GM12878 (cell line): ENCODE data around the gene TRMT1. TPM values are rescaled to one million over a fixed set of nuclear protein-coding genes. Genes with fewer than 3 reads are reported as not detected.

ENCODE experiments used
- ATAC-seq: fragments of 200-7000 bp; cut with Tn5 transposase; 3 replicates; pipeline ENCODE4 v1.9.1; 2020; ENCODE audit warnings: mild to moderate bottlenecking, moderate library complexity
- BruUV-seq: library from RNA; stranded (reverse); fragments of 400-500 nt; replicated peaks from 2 replicates; lab custom pipeline; 2021; lab: Mats Ljungman, UMichigan
- CTCF ChIA-PET: fragments of 300-600 bp; sonication (Branson Sonifier 250); formaldehyde crosslinking; extraction: SDS; loops from one replicate; lab custom pipeline; 2021; ENCODE audit warnings: inconsistent platforms; lab: Yijun Ruan, JAX
- POLR2A ChIA-PET: fragments of 350-600 bp; formaldehyde crosslinking; extraction: SDS; loops from one replicate; lab custom pipeline; 2021; ENCODE audit warnings: inconsistent platforms; lab: Charles Lee
- RAD21 ChIA-PET: fragments of 300-600 bp; sonication (Branson Sonifier 250); formaldehyde crosslinking; loops from one replicate; lab custom pipeline; 2023; ENCODE audit warnings: antibody characterized with exemption; ENCODE audit not compliant: unreplicated experiment; lab: Charles Lee
- SMC1A ChIA-PET: fragments of 300-600 bp; sonication (Branson Sonifier 250); formaldehyde crosslinking; loops from one replicate; lab custom pipeline; 2023; ENCODE audit not compliant: unreplicated experiment, uncharacterized antibody; lab: Charles Lee
- DNase-seq: peaks from one replicate; pipeline ENCODE4 v3.0.0-alpha.2; 2011; ENCODE audit warnings: low read depth, low spot score
- FAIRE-seq: peaks from 3 replicates; lab custom pipeline; 2011; peaks lifted over from hg19 to GRCh38; lab: Jason Lieb, UNC
- H2AFZ ChIP-seq: 2 replicates; pipeline ENCODE4 v1.6.0; 2011; ENCODE audit warnings: low read depth, low read length, control low read depth; ENCODE audit not compliant: control insufficient read depth
- H3K27ac ChIP-seq: 2 replicates; pipeline ENCODE4 v1.5.1; 2011; ENCODE audit warnings: control low read depth; ENCODE audit not compliant: control insufficient read depth, insufficient read depth
- H3K27me3 ChIP-seq, 2 experiments: replicated peaks in 1 of 2; 2 replicates each; pipeline versions ENCODE4 v1.6.0 to v1.6.1; 2011; ENCODE audit warnings: low read length in 1 of 2; ENCODE audit not compliant: control insufficient read depth in 2 of 2, insufficient read depth in 2 of 2
- H3K36me3 ChIP-seq, 2 experiments: 2 replicates each; pipeline ENCODE4 v1.5.1; 2011; ENCODE audit warnings: low read length in 1 of 2; ENCODE audit not compliant: control insufficient read depth in 2 of 2, insufficient read depth in 2 of 2
- H3K4me1 ChIP-seq: 2 replicates; pipeline ENCODE4 v1.6.1; 2011; ENCODE audit warnings: mild to moderate bottlenecking, low read length, moderate library complexity, mixed read lengths; ENCODE audit not compliant: control insufficient read depth, insufficient read depth
- H3K4me2 ChIP-seq: 2 replicates; pipeline ENCODE4 v1.6.0; 2011; ENCODE audit warnings: control low read depth; ENCODE audit not compliant: control insufficient read depth, insufficient read depth
- H3K4me3 ChIP-seq: fragments of 200-600 bp; sonication (generic); 2 replicates; pipeline ENCODE4 v1.5.1; 2016
- H3K79me2 ChIP-seq: 2 replicates; pipeline ENCODE4 v1.6.0; 2011; ENCODE audit warnings: low read length; ENCODE audit not compliant: control insufficient read depth, insufficient read depth
- H3K9ac ChIP-seq: 2 replicates; pipeline ENCODE4 v1.8.0; 2011; ENCODE audit warnings: low read length, control low read depth, mixed read lengths; ENCODE audit not compliant: control insufficient read depth, insufficient read depth
- H3K9me3 ChIP-seq: replicated peaks from 3 replicates; pipeline ENCODE4 v1.5.1; 2011; ENCODE audit warnings: mild to moderate bottlenecking, low read length; ENCODE audit not compliant: control insufficient read depth, insufficient read depth
- H4K20me1 ChIP-seq: 2 replicates; pipeline ENCODE4 v1.6.0; 2011; ENCODE audit not compliant: control insufficient read depth, insufficient read depth
- CHD2 ChIP-seq: IDR thresholded peaks from 2 replicates; pipeline ENCODE4 v1.6.1; 2011; ENCODE audit warnings: low read depth, low read length, improper control_type of control experiment, borderline replicate concordance
- EED ChIP-seq: sonication (generic); IDR thresholded peaks from 2 replicates; pipeline ENCODE4 v1.6.1; 2016; ENCODE audit warnings: antibody characterized with exemption, low read depth
- SREBF1 ChIP-seq: IDR thresholded peaks from 2 replicates; pipeline ENCODE4 v1.6.1; 2012; ENCODE audit warnings: mild to moderate bottlenecking, low read length
- STAT3 ChIP-seq: IDR thresholded peaks from 2 replicates; pipeline ENCODE4 v1.6.1; 2011; ENCODE audit warnings: low read depth, low read length, improper control_type of control experiment
- ZBTB33 ChIP-seq: fragments of 450-650 bp; IDR thresholded peaks from 2 replicates; pipeline ENCODE4 v1.6.1; 2017; ENCODE audit warnings: mild to moderate bottlenecking
- WGBS: methylation state at CpG from one replicate; pipeline ENCODE4 v1.1.6; 2016; ENCODE audit warnings: low lambda C conversion rate; ENCODE audit not compliant: insufficient replicate concordance, insufficient coverage; ENCODE audit errors: missing lambda C conversion rate; 5-methylcytosine and 5-hydroxymethylcytosine counted together
- in situ Hi-C: fragments of 300-500 bp; cut with MboI; formaldehyde crosslinking; loops from 9 replicates; pipeline ENCODE4 v1.14.3; 2018; ENCODE audit warnings: mixed read lengths
- intact Hi-C: fragments of 100-400 bp; cut with micrococcal nuclease; formaldehyde crosslinking; loops from one replicate; pipeline ENCODE4 v1.14.2; 2022; ENCODE audit not compliant: unreplicated experiment
- polyA plus RNA-seq, 11 experiments: library from polyadenylated mRNA; depleted of rRNA in 4 of 11; unstranded in 6 of 11; stranded (reverse) in 5 of 11; fragments of >200 nt; fragmentation: Nextera tagmentation in 4 of 11; fragmentation: Illumina TruSeq in 1 of 11; extraction: Ambion mirVana in 4 of 11; extraction: Trizol in 1 of 11; gene quantifications; 1 replicate in 1 of 11; 2 replicates in 10 of 11; pipeline versions ENCODE4 v1.2.1 to v1.2.3, GENCODE V29; 2011 to 2016; ENCODE audit warnings: inconsistent platforms in 2 of 11, missing spikeins in 2 of 11, low read depth in 1 of 11
- total RNA-seq, 4 experiments: library from RNA; depleted of rRNA in 3 of 4; stranded (reverse); fragments of >200 nt in 3 of 4; fragmentation: Illumina TruSeq in 1 of 4; extraction: Trizol in 1 of 4; gene quantifications; 2 replicates each; pipeline versions ENCODE4 v1.2.1 to v1.2.3, GENCODE V29; 2013 to 2021

TRMT1 gene
- total and polyA plus RNA-seq, 10 of the 15 experiments (the other 5 are each of a cell fraction or from before 2014, with no cell fraction given), result 3.4 to 68.8 (median 34.8) TPM

- Histone ChIP-seq H3K27me3 (no peaks in the 10 kb centered on the region; a peak in 1 of 4 replicates), H3K4me2 (peak overlapping the region; percentile 99), H4K20me1 (no peaks in the 10 kb centered on the region), H3K27ac (peak overlapping the region; percentile 90), H3K79me2 (peaks cover 5% of the 10 kb centered on the region; the same call in 1 of the 2 replicates), H2AFZ (no peak overlapping the region), H3K4me1 (peaks cover 47% of the 10 kb centered on the region), H3K36me3 (peaks cover 0 to 2% of the 10 kb centered on the region in 2 experiments; a peak in 1 of 4 replicates), H3K4me3 (peak overlapping the region; percentile 61; the same call in 1 of the 2 replicates), H3K9me3 (no peaks in the 10 kb centered on the region; the same call in 2 of the 3 replicates), H3K9ac (peak overlapping the region; percentile 68)
- ChIA-PET SMC1A (interaction anchor here (0.6 to 2.0 kb wide), 6 partner anchors 14 to 131 kb away, joined by 3 to 6 read pairs (median 4); partner anchors contain the start of gene NACC1), POLR2A (interaction anchor here (2.3 kb wide), 1 partner anchor 14 kb away, joined by 7 read pairs; the partner anchor contains the start of genes NACC1 and TRMT1), RAD21 (interaction anchor here (0.5 to 3.3 kb wide), 9 partner anchors 9 to 1026 kb away, joined by 3 to 18 read pairs (median 3); no protein-coding TSS in a partner anchor), CTCF (interaction anchor here (0.8 to 3.8 kb wide), 14 partner anchors 10 to 240 kb away, joined by 3 to 13 read pairs (median 4); partner anchors contain the start of genes IER2 and STX10)
- FAIRE-seq, result no peak
- no peak for TF ChIP-seq SREBF1
- TF ChIP-seq STAT3, result no peak
- TF ChIP-seq EED, result peak; percentile 21; the same call in 1 of the 2 replicates
- peak; percentile 38; the same call in 1 of the 2 replicates for TF ChIP-seq ZBTB33
- TF ChIP-seq CHD2, result no peak
- ATAC-seq, result peak; percentile 2
- intact Hi-C loops (loop anchor here (5.0 kb wide), 2 partner anchors 49 to 159 kb away; partner anchors contain the start of genes IER2 and STX10), in situ Hi-C loops (no loop called here)
- no TSS peak for BruUV-seq
- DNase-seq, result no peak
- 17% methylated on average over 11 of the region's 13 CpGs for WGBS
Measured at GRCh38 chr19:13103581-13104359, 12.8 kb downstream of the TRMT1 start.
